Heart left ventricle (tissue), 16 donors: ENCODE results near the gene NBPF1. TPM values are rescaled to one million over a fixed set of nuclear protein-coding genes. Genes with fewer than 3 reads are reported as not detected.
A peak's percentile ranks its signal among the peaks of the same experiment; 100 is the strongest.
"Not testable (repeated sequence)": the region's sequence is repeated elsewhere in the genome, so short reads cannot be mapped to it uniquely, and the experiment has no call there.

Experiments used
- ATAC-seq, 4 donors: fragments of 200-7000 bp; cut with Tn5 transposase; one replicate each; pipeline ENCODE4 v1.9.1; 2020 to 2022; ENCODE audit warnings: moderate library complexity in 4 of 4, mild to moderate bottlenecking in 3 of 4, moderate number of reproducible peaks in 1 of 4
- DNase-seq, 5 donors: peaks; one replicate each; pipeline ENCODE4 v3.0.0-alpha.2; 2020
- H3K27ac ChIP-seq, 12 donors: fragments of 200-600 bp; sonication (generic) in 4 of 12; one replicate each; pipeline versions ENCODE4 v1.5.0 to v1.8.0; 2016 to 2022; ENCODE audit warnings: mild to moderate bottlenecking in 2 of 12
- H3K27me3 ChIP-seq, 9 donors: fragments of 200-600 bp; sonication (generic) in 2 of 9; one replicate each; pipeline versions ENCODE4 v1.5.1 to v1.8.0; 2016 to 2022; ENCODE audit warnings: mild to moderate bottlenecking in 3 of 9
- H3K36me3 ChIP-seq, 9 donors: fragments of 200-600 bp; sonication (generic) in 2 of 9; one replicate each; pipeline versions ENCODE4 v1.5.0 to v1.8.0; 2018 to 2022; ENCODE audit warnings: mild to moderate bottlenecking in 2 of 9
- H3K4me1 ChIP-seq, 12 donors: fragments of 200-600 bp; sonication (generic) in 4 of 12; one replicate each; pipeline versions ENCODE4 v1.5.0 to v1.8.0; 2016 to 2022; ENCODE audit warnings: mild to moderate bottlenecking in 3 of 12
- H3K4me3 ChIP-seq, 12 donors: fragments of 200-600 bp; sonication (generic) in 4 of 12; one replicate each; pipeline versions ENCODE4 v1.5.0 to v1.8.0; 2017 to 2022; ENCODE audit warnings: mild to moderate bottlenecking in 9 of 12, moderate library complexity in 4 of 12
- H3K9me3 ChIP-seq, 12 donors: fragments of 200-600 bp; sonication (generic) in 4 of 12; one replicate each; pipeline versions ENCODE4 v1.5.0 to v1.8.0; 2016 to 2022; ENCODE audit warnings: mild to moderate bottlenecking in 1 of 12
- POLR2A ChIP-seq, 2 donors: fragments of 450-650 bp; IDR thresholded peaks; one replicate each; pipeline ENCODE4 v1.6.1; 2017; ENCODE audit warnings: antibody characterized with exemption in 2 of 2, mild to moderate bottlenecking in 2 of 2, moderate library complexity in 2 of 2
- WGBS, 4 donors: extraction: QIAGEN DNeasy Blood & Tissue Kit in 2 of 4; methylation state at CpG; one replicate each; pipeline versions ENCODE4 v1.1.5 to v1.1.7; 2013 to 2018; 5-methylcytosine and 5-hydroxymethylcytosine counted together
- intact Hi-C, 10 donors: fragments of 100-400 bp; cut with DNase I; formaldehyde crosslinking; loops; one replicate each; pipeline versions ENCODE4 v1.11.1 to v1.14.2; 2022
- polyA plus RNA-seq, 2 donors: library from polyadenylated mRNA; stranded (reverse); fragments of 200-250 nt; gene quantifications; one replicate each; pipeline ENCODE4 v1.2.3, GENCODE V29; 2013
- total RNA-seq, 9 donors: library from RNA; depleted of rRNA in 2 of 9; stranded (reverse); fragments of >200 nt in 2 of 9; fragmentation: NEBNext Ultra II Directional in 3 of 9; extraction: Animal tissue kit (Norgen Biotek cat#: 25700) in 3 of 9; gene quantifications; one replicate each; pipeline versions ENCODE4 v1.1.0 to v1.2.4, GENCODE V29; 2016 to 2023
- TF ChIP-seq, protein P1 (sequence below), 12 donors: fragments of 200-600 bp; sonication (generic) in 4 of 12; IDR thresholded peaks; one replicate each; pipeline versions ENCODE4 v1.5.0 to v1.8.0; 2018 to 2022; ENCODE audit warnings: antibody characterized with exemption in 12 of 12, mild to moderate bottlenecking in 5 of 12
- donor health status: ischemic (EF 13 %, LVEDD 7.1; RV severe dilation, severe dysfunction).
- donor health status: healthy with polysubstance abuse.
- donor health status: DM: no; HTN: yes; CAD: no.
- donor health status: DM: no; HTN: no; CAD: no.
- donor health status: ischemic (EF 25% LVEDD 6.9; RV normal size, moderate dysfunction).
- donor health status: ischemic (EF 25% LVEDD 5.7; RV mildly dilated, moderate dysfunction).
- donor health status: healthy.
- donor health status: DM: yes; HTN: yes; CAD: no.
- donor health status: ischemic (EF 35%, LVEDD 5.7; RV mildly dilated, moderate dysfunction).
- donor health status: nonischemic (EF 11% LVEDD 7.7; RV severe dilation, severe dysfunction).
- donor health status: DM: yes; HTN: yes; CAD: no.
- donor health status: PGD.
- donor health status: ischemic (EF 29% LVEDD 5.4; RV normal size, mild dysfunction).
- donor health status: nonischemic (EF 23%, LVEDD 6.1; RV moderate dilation, normal function).

The NBPF1 gene
- total and polyA plus RNA-seq, 11 donors: 4.4 to 18.2 (median 12.0) TPM

GRCh38 chr1:16631248-16632043, 18.1 kb upstream of the NBPF1 start:
- DNase-seq (peak in 4 of 5 donors; percentile 24 to 75 (median 34)), ATAC-seq (peak in 1 of 4 donors; percentile 2)
- Histone ChIP-seq H3K36me3 (peaks cover 5 to 92% (median 83%) of the 10 kb centered on the region in 9 donors), H3K9me3 (no peaks in the 10 kb centered on the region), H3K27me3 (no peaks in the 10 kb centered on the region), H3K4me1 (peaks cover 0 to 4% (median 0%) of the 10 kb centered on the region in 12 donors), H3K27ac (no peak overlapping the region), H3K4me3 (no peak overlapping the region)
- TF ChIP-seq, protein P1, sequence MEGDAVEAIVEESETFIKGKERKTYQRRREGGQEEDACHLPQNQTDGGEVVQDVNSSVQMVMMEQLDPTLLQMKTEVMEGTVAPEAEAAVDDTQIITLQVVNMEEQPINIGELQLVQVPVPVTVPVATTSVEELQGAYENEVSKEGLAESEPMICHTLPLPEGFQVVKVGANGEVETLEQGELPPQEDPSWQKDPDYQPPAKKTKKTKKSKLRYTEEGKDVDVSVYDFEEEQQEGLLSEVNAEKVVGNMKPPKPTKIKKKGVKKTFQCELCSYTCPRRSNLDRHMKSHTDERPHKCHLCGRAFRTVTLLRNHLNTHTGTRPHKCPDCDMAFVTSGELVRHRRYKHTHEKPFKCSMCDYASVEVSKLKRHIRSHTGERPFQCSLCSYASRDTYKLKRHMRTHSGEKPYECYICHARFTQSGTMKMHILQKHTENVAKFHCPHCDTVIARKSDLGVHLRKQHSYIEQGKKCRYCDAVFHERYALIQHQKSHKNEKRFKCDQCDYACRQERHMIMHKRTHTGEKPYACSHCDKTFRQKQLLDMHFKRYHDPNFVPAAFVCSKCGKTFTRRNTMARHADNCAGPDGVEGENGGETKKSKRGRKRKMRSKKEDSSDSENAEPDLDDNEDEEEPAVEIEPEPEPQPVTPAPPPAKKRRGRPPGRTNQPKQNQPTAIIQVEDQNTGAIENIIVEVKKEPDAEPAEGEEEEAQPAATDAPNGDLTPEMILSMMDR (IDR thresholded peaks at IDR 0.05): no peak
- no peak for TF ChIP-seq POLR2A (IDR thresholded peaks at IDR 0.05)
- WGBS, 4 donors: 86 to 94% (median 91%) methylated on average over 20 of the region's 20 CpGs
- intact Hi-C loops: loop anchor here in 1 of 10 donors (2.0 to 10.0 kb wide), 2 partner anchors 13 to 93 kb away; no protein-coding TSS in a partner anchor

GRCh38 chr1:16630661-16631247, 17.4 kb upstream of the NBPF1 start:
- H3K4me1 ChIP-seq: peaks cover 0 to 4% (median 0%) of the 10 kb centered on the region in 12 donors
- intact Hi-C loops: loop anchor here in 1 of 10 donors (10.0 kb wide), 1 partner anchor 94 kb away; no protein-coding TSS in a partner anchor
- no peak overlapping the region for H3K4me3 ChIP-seq
- TF ChIP-seq, protein P1 (IDR thresholded peaks at IDR 0.05): no peak
- no peak for TF ChIP-seq POLR2A (IDR thresholded peaks at IDR 0.05)
- ATAC-seq: no peak
- DNase-seq: peak in 4 of 5 donors; percentile 27 to 79 (median 29)
- 89 to 94% (median 92%) methylated on average over 36 of the region's 36 CpGs for WGBS, 4 donors
- H3K9me3 ChIP-seq: no peaks in the 10 kb centered on the region
- H3K27me3 ChIP-seq: no peaks in the 10 kb centered on the region
- H3K27ac ChIP-seq: no peak overlapping the region
- peaks cover 5 to 95% (median 90%) of the 10 kb centered on the region in 9 donors for H3K36me3 ChIP-seq

DNA sequence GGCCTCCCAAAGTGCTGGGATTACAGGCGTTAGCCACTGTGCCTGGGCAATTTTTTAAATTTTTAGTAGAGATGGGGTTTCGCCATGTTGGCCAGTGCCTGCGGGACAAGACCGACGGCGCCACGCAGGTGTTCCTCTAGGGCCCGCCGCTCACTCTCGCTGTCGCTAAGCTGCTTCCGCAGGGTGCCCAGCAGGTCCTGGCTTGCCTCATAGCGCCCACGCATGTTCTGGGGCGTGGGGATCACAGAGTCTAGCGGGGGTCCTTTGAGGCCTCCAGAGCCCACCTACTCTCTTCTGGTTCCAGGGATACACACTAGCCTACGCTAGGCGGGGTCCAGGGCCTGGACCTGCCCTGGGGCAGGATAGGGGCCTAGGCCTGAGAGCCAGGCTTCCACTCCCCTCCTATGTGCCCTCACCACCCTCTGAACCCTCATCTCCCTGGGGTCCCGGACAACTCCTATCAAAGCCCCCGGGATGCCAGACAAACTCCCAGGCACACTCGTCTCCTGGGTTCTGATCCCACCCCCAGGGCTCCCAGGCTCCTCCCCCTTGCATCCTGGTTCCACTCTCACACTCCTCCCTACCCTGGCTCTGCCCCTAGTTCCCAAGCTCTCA, 16.7 kb upstream of the NBPF1 start:
- not testable (repeated sequence) for H3K4me3 ChIP-seq, H3K27ac ChIP-seq, ATAC-seq, H3K4me1 ChIP-seq, H3K27me3 ChIP-seq, H3K9me3 ChIP-seq
- intact Hi-C loops: loop anchor here in 1 of 10 donors (10.0 kb wide), 1 partner anchor 95 kb away; no protein-coding TSS in a partner anchor
- 95 to 97% (median 95%) methylated on average over 21 of the region's 21 CpGs for WGBS, 4 donors
- peak in 4 of 5 donors; percentile 20 to 69 (median 32) for DNase-seq
- H3K36me3 ChIP-seq: peaks cover 8 to 99% (median 95%) of the 10 kb centered on the region in 9 donors

GRCh38 chr1:16628361-16629111, 15.2 kb upstream of the NBPF1 start:
- Histone ChIP-seq H3K4me1 (peaks cover 0 to 4% (median 0%) of the 10 kb centered on the region in 12 donors), H3K36me3 (peaks cover 6 to 99% (median 97%) of the 10 kb centered on the region in 9 donors), H3K27me3 (no peaks in the 10 kb centered on the region), H3K9me3 (no peaks in the 10 kb centered on the region), H3K4me3 (no peak overlapping the region), H3K27ac (no peak overlapping the region)
- DNase-seq (peak in 4 of 5 donors; percentile 26 to 75 (median 30)), ATAC-seq (no peak)
- intact Hi-C loops: no loop called here
- 91 to 92% (median 91%) methylated on average over 19 of the region's 19 CpGs for WGBS, 4 donors
- TF ChIP-seq, protein P1 (IDR thresholded peaks at IDR 0.05): no peak
- no peak for TF ChIP-seq POLR2A (IDR thresholded peaks at IDR 0.05)

DNA sequence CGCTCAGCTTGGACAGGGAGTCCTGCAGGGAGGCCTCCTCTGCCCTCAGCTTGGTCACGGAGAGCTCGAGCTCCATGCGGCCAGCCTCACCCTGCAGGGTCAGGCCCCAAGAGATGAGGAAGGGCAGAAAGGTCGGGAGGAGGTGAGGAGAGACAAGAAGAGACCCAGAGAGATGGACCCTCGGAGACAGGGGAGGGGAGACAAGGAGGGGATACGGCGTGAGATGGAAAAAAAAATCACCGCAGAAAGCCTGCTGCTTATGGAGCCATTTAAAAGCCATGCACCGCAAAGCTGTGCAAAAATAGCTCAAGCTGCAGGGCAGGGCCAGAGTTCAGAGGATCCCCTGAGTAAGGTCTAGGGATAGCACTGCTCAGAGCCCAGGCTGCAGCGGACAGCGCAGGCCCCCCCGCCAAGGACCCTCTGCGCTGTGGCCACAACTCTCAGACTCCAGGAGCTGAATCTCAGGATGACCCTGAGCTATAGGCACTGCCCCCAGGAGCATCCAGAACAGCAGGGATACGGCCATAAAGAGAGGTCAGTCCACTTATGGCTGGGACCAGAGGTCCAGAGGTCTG, 13.1 kb upstream of the NBPF1 start:
- H3K9me3 ChIP-seq, intact Hi-C loops, H3K27me3 ChIP-seq, H3K4me1 ChIP-seq, H3K27ac ChIP-seq, H3K4me3 ChIP-seq: not testable (repeated sequence)
- H3K36me3 ChIP-seq: peaks cover 3 to 99% (median 93%) of the 10 kb centered on the region in 9 donors
- WGBS, 4 donors: 81 to 85% (median 81%) methylated on average over 14 to 15 of the region's 15 CpGs
- ATAC-seq (peak in 1 of 4 donors; percentile 7), DNase-seq (peak in 4 of 5 donors; percentile 18 to 52 (median 22))
